ENCODE results near the gene CRADD.
"Not testable (repeated sequence)": the region's sequence is repeated elsewhere in the genome, so short reads cannot be mapped to it uniquely, and the experiment has no call there.

The CRADD gene

GRCh38 chr12:93699271-93700145, 22.3 kb downstream of the CRADD start:
- DNase-seq (ENCODE audit: low read depth, low spot score): no peak
- H3K4me3 ChIP-seq (ENCODE audit: low read length): no peak overlapping the region

- no peak for DNase-seq (ENCODE audit: low read depth, low spot score)
- no peak overlapping the region for H3K4me3 ChIP-seq (ENCODE audit: low read length)
Measured at GRCh38 chr12:93702707-93703315, 25.6 kb downstream of the CRADD start.

GRCh38 chr12:93704122-93704521, 26.9 kb downstream of the CRADD start:
- H3K4me3 ChIP-seq (ENCODE audit: low read length): no peak overlapping the region
- no peak for DNase-seq (ENCODE audit: low read depth, low spot score)

DNA sequence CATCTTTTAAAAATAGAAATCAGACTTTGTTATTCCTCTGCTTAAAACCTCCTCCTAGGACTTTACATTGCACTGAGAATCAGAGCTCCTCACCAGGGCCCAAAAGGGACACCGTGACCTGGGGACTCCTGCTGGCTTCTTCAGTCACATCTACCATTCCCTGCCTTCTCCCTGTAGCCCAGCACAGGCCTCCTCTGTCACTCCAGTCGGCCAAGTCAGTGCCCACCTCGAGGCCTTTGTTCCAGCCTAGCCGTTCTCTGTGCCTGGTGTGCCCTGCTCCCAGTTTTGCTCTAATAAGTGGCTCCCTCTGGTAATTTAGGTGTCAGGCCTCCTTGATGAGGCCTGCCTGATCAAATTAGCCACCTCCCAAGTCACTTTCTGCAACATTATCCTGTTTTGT, 27.4 kb downstream of the CRADD start:
- H3K4me3 ChIP-seq (ENCODE audit: low read length): no peak overlapping the region
- no peak for DNase-seq (ENCODE audit: low read depth, low spot score)

DNA sequence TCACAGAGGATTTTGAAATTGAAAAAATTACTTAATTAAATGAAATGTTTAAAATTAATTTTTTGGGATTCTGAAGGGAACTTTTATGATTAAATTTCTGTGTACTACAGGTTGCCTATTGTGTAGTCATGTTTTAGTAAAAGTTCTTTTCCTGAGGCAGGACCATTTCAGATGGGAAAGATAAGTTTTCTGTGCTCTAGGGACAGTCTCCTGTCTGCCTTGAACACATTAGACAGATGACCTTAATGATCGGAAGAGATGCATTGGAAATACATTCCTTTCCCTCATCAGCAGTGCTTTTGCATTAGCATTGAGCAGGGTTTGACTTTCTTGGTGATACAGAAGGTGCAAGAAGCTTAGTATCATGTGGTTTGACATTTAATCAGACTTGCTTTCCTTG, 28.1 kb downstream of the CRADD start:
- DNase-seq (ENCODE audit: low read depth, low spot score): no peak
- H3K4me3 ChIP-seq (ENCODE audit: low read length): no peak overlapping the region

DNA sequence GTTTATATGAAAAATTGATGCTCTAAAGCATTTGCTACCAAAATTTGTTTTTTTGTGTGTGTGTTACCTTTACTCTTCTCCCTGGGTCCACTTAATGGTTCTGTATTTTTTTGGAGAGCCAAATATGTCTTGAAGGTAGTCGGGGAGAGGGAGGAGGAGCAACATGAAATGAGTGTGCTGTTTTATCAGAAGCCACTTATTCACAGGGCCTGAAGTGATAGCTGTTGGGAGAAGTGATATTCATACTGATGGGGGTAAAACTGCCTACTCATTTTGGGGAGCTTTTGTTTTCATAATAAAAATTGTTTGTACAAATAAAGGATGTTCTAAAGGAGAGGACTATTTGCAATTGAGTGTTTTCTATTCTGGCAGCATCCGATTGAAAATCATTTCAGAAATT, 29.2 kb downstream of the CRADD start:
- H3K4me3 ChIP-seq (ENCODE audit: low read length): no peak overlapping the region
- DNase-seq (ENCODE audit: low read depth, low spot score): no peak

GRCh38 chr12:93706824-93707223, 29.6 kb downstream of the CRADD start:
- no peak for DNase-seq (ENCODE audit: low read depth, low spot score)
- H3K4me3 ChIP-seq (ENCODE audit: low read length): no peak overlapping the region

DNA sequence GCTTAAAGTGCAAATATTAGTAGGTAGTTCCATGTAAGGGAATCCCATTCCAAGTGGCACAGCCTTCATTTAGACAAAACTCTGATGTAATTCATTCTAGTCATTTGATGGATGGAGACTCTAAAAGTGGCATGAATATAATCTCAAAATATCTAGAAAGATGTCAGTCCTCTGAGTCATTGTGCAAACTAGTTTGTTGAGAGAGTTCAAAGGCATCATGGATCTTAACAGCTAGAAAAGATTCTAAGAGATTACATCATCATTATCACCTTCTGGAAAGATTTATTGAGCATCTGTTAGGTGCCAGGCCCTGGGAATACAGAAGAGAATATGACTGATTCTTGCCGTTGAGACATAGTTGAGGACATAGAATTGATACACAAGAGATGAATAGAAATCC, 30.7 kb downstream of the CRADD start:
- H3K4me3 ChIP-seq (ENCODE audit: low read length): no peak overlapping the region
- DNase-seq (ENCODE audit: low read depth, low spot score): no peak

- no peak overlapping the region for H3K4me3 ChIP-seq (ENCODE audit: low read length)
- no peak for DNase-seq (ENCODE audit: low read depth, low spot score)
Measured at GRCh38 chr12:93708952-93709351, 31.8 kb downstream of the CRADD start.

DNA sequence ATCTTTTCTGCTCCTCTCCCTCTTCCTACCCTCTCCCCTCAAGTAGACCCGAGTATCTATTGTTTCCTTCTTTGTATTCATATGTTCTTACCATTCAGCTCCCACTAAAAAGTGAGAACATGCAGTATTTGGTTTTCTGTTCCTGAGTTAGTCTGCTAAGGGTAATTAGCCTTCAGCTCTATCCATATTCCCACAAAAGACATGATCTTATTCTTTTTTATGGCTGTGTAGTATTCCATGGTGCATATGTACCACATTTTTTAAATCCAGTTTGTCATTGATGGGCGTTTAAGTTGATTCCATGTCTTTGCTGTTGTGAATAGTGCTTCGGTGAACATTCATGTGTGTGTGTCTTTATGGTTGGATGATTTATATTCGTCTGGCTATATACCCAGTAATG, 32.2 kb downstream of the CRADD start:
- no peak for DNase-seq (ENCODE audit: low read depth, low spot score)
- H3K4me3 ChIP-seq (ENCODE audit: low read length): no peak overlapping the region

GRCh38 chr12:93710574-93710926, 33.4 kb downstream of the CRADD start:
- DNase-seq (ENCODE audit: low read depth, low spot score): no peak
- no peak overlapping the region for H3K4me3 ChIP-seq (ENCODE audit: low read length)

- DNase-seq (ENCODE audit: low read depth, low spot score); H3K4me3 ChIP-seq (ENCODE audit: low read length): not testable (repeated sequence)
Measured at GRCh38 chr12:93711502-93711901, 34.3 kb downstream of the CRADD start.

GRCh38 chr12:93712200-93712599, 35.0 kb downstream of the CRADD start:
- DNase-seq (ENCODE audit: low read depth, low spot score): no peak
- H3K4me3 ChIP-seq (ENCODE audit: low read length): no peak overlapping the region

GRCh38 chr12:93713060-93713459, 35.9 kb downstream of the CRADD start:
- H3K4me3 ChIP-seq (ENCODE audit: low read length): no peak overlapping the region
- no peak for DNase-seq (ENCODE audit: low read depth, low spot score)

DNA sequence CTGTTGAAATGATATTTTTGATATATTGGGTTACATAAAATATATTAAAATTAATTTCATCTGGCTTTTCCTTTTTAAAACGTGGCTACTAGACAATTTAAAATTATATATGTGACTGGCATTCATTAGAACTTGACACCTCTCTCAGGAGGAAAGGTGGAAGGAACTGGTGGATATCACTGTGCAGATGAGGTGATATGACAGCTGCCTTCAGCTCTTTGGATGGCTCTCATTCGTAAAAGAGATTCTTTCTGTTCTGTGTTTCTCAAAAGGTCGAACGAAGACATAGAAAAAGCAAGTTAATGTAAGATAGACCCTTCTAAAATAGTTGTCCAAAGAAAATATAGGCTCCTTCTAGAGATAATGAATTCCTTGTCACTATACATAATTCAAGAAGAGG, 36.6 kb downstream of the CRADD start:
- DNase-seq (ENCODE audit: low read depth, low spot score): no peak
- H3K4me3 ChIP-seq (ENCODE audit: low read length): no peak overlapping the region

DNA sequence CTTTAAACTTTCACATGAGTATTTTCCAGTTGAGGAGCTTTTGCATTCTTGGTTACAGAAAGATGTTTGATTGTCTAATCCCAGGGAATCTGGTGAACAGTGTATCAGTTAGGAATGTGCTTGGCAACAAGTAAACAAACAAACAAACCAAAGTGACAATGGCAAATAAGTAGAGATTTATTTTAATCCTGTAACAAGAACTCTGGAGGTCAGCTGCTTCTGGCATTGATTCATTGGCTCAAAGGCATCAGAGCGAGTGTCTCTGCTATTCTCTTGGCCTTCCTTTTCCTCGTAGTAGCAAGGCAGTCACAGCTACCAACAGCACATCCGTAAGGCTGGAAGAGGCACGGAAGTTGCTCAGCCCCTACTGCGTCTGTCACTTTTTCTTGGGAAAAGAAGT, 37.2 kb downstream of the CRADD start:
- H3K4me3 ChIP-seq (ENCODE audit: low read length): no peak overlapping the region
- DNase-seq (ENCODE audit: low read depth, low spot score): no peak

- no peak overlapping the region for H3K4me3 ChIP-seq (ENCODE audit: low read length)
- DNase-seq (ENCODE audit: low read depth, low spot score): no peak
Measured at GRCh38 chr12:93719710-93720109, 42.5 kb downstream of the CRADD start.

DNA sequence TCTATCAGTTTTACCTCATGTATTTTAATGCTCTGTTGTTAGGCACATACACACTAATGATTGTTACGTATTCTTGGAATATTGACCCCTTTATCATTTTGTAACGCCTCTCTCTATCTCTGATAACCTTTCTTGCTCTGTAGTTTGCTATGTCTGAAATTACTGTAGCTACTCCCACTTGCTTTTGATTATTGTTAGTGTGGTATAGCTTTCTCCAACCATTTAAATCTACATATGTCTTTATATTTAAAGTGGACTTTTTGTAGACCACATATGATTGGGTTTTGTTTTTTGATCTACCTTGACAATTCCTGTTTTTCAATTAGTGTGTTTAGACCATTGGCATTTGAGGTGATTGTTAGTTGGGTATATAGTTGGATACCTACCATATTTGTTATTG, 43.4 kb downstream of the CRADD start:
- H3K4me3 ChIP-seq (ENCODE audit: low read length): no peak overlapping the region
- no peak for DNase-seq (ENCODE audit: low read depth, low spot score)

- no peak overlapping the region for H3K4me3 ChIP-seq (ENCODE audit: low read length)
- DNase-seq (ENCODE audit: low read depth, low spot score): no peak
Measured at GRCh38 chr12:93722179-93722578, 45.0 kb downstream of the CRADD start.

DNA sequence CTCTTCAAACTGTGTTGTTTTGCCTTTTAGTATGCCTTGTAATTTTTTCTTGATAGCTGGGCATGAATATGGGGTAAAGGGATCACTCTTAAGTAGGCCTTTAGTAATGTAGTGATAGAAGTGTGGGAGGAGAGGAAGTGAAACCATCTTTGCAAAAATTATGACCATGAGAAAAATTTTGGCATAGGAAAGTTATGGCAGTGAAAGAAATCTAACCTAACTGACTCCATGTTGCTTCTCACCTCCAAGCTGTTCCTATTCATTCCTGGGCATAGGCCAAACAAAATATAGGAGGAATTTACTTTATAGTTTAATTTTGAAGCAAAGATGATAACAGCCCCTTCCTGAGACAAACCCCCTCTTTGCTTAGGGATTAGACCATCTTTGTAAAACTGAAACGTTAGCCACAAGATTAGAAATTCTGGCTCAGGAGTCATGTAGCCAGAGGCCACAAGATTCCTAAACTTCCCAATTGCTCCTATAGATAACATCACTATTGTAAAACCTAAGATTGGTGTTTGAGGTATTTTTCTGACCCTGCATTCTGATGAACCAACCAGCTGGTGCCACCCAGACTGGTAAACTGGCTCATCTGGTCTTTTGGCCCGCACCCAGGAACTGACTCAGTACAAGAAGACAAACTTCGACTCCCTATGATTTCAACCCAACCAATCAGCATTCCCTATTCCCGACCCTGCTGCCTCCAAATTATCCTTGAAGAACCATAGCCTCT, 45.8 kb downstream of the CRADD start:
- no peak overlapping the region for H3K4me3 ChIP-seq (ENCODE audit: low read length)
- DNase-seq (ENCODE audit: low read depth, low spot score): no peak

All from Jurkat, Clone E6-1 (cell line).